GM19023 (cell line): ENCODE data around the gene DUSP7.
"Not testable (repeated sequence)": the region's sequence is repeated elsewhere in the genome, so short reads cannot be mapped to it uniquely, and the experiment has no call there.

ENCODE experiments used
- ATAC-seq: cut with Tn5 transposase; IDR thresholded peaks from one replicate; pipeline ENCODE4 v1.9.1; 2021; ENCODE audit warnings: mild to moderate bottlenecking, moderate library complexity; ENCODE audit not compliant: unreplicated experiment

DUSP7 gene

DNA sequence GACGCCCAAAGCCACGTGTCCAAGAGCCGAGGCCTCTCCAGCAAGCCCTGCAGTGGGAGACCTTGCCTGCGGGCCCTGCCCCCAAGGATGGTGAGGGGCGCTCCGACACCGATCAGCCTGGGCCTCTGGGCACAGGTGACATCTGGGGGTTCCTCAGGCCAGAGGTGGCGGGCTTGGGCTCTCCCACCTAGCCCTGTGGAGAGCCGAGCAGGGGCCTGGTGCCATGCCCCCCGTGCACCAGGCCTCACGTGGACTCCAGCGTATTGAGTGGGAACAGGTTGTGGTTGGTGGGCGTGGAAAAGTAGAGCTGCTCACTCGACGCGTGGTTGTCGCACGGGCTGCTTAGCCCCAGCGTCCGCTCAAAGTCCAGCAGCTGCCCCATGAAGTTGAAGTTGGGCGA, 5.8 kb downstream of the DUSP7 start:
- ATAC-seq = no peak

GRCh38 chr3:52049503-52049902, 6.9 kb downstream of the DUSP7 start:
- no peak for ATAC-seq

- no peak for ATAC-seq
These were observed 8.9 kb downstream of the DUSP7 start for GRCh38 chr3:52047295-52047960.

DNA sequence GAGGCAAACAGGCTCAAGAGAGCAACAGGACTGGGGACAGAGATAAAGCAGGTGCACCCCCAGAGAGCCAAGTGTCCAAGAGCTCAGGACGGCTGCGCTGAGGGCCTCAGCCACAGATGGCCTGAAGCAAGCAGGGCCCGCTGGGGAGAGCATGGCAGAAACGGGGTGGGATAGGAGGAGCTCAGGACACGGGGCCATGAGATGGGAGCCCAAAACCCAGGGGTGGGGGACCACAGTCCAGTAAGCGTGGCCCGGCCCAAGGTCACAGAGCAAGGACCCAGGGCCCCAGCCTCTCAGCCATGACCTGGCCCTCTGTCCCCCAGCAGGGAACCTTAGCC, 9.5 kb downstream of the DUSP7 start:
- no peak for ATAC-seq

GRCh38 chr3:52046186-52046901, 10.0 kb downstream of the DUSP7 start:
- no peak for ATAC-seq

DNA sequence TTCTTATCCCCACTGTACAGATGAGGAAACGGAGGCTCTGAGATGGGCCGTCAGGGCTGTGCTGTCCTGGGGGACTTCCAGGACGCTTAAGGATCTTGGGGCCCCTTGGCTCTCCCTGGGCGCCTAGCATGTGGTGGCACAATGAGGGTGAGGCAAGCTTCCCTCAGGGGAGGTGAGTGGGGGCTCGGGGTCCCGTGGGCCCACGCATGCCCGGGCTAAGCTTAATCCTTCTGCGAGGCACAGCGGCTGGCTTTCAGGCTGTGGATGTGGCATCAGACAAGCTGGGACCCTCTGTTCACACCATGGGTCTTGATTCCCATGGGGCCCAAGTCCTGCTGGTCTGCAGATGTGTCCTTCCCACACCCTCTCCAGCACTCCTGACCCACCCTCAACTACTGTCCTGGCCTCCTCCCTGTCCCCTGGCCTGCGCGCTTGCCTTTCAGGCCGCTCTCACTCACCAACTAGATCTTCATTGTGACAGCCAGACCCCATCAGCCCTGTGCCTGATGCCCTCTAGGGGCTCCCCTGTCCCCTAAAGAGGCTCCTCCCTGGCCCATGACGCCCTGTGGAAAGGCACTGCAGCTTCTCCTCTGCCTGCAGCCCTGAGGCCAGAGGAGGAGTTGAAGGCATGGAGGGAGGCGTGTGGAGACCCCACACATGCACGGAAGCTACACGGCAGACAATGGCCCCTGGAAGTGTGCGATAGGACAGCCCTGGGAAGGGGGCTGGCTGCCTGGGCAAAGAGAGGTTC, 11.3 kb downstream of the DUSP7 start:
- ATAC-seq = no peak

GRCh38 chr3:52043750-52044149, 12.6 kb downstream of the DUSP7 start:
- ATAC-seq = no peak

- ATAC-seq = not testable (repeated sequence)
These were observed 13.3 kb downstream of the DUSP7 start for GRCh38 chr3:52043039-52043438.

DNA sequence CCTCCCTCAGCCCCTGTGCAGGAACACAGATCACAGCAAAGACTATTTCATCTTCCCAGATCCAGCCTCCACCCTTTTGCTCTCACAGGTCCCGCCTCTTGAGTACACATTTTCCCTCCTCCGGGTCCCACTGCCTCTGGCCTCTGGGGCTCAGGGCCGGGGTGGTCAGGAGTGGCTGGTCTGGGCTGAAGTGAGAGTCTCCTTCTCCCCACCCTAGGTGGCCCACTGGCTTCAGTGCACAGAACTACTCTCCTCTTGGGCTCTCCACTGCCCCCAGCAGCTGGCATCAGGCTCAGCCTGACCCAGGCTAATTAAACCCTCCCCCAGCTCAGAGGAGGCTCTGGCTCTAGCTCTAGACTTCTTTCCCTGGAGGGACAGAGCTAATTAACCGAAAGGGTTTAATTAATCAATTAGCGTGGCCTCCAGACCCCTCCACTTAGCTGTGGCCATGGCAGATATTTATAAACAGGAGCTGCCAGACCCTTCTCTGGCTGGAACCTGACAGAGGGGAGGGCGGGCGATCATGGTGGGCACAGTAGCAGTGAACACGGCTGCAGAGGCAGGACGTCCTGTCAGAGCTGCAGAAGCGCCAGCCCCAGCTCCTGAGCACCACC, 15.1 kb downstream of the DUSP7 start:
- no peak for ATAC-seq

- ATAC-seq = no peak
These were observed 15.8 kb downstream of the DUSP7 start for GRCh38 chr3:52040600-52040999.

DNA sequence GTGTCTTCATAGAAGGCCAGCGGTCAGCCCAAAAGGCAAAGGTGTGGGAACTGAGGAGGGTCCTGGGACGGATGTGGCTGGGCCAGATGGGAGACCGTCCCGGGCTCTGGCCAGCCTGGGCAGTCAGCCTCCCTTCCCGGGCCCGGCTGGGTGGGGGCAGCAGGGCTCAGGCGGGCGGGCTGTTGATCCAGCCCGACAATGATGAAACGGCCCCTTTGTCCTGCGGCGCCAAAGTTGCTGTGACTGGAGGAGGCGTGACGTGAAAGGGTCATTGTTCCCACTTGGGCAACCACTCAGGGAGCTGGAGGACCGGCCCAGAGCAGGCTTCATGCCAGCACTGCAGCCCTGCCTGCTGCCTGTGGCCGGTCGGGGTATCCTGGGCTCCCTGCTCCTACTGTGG, 16.5 kb downstream of the DUSP7 start:
- no peak for ATAC-seq

DNA sequence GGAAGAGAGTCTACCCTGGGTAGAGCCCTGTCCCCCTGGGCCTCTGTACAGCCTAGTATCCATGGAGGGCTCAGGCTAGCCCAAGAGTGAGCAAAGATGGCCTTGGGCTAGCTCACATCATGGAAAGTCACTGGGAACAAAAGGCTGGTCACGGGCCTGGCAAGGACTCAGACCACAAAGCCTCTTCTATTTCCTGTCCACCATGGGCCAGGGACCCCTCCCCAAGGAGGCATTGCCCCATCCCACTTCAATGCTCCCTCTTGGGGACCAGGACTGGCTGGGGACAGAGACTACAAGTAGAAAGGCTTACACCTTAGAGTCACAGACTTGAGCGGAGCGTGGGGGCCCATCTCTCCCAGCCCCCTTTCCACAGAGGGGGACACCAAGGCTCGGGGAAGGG, 16.9 kb downstream of the DUSP7 start:
- ATAC-seq = no peak

DNA sequence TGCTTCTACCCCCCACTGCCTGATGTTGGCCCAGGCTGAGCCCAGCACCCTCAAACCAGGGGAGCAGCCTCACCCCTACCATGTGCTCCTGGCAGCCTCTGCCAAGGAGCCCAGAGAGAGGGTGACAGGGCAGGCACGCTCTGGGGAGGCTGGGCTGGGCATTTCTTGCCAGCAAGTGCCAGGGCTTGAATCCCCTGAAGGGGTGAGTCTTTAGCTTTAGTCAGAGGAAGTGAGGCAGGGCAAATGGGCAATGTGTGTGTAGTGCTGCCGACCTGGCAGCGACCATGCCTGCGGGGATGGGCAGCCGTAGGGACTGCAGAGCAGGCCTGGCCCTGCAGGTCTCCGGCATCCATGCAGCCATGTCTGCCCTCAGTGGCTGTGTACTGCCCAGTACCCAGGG, 18.1 kb downstream of the DUSP7 start:
- ATAC-seq = no peak

DNA sequence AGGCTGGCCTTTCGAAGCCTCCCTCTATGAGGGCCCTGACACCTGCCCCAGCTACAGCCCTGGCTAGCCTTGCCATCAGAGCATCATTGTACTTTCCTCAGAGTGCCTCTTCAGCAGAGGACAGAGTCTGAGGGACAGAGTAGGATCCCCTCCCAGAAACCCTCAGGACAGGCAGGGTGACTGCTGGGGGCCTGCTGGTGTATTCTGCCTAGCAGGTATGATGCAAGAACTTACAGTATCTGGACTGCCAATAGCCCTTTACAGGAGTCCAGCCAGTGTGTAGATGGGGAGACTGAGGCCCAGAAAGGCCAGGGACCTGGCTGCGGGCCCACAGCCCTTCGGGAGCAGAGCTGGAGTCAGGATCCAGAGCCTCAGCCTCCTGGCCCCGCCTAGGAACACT, 19.1 kb downstream of the DUSP7 start:
- no peak for ATAC-seq

DNA sequence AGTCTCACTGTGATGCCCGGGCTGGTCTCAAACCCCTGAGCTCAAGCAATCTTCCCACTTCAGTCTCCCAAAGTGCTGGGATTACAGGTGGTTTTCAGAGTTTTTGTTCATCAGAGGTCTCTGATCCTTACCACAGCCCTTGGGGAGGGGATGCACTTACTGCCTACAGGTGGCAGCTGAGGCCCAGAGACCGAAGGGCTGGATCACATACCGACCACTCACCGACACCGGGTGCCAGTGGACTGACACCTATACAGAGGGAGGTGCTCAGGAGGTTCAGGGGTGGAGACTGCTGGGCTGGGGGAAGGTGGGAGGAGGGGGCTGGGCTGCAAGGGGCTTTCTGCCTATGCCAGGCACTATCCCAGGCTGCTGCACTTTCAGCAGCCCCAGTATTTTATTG, 19.5 kb downstream of the DUSP7 start:
- ATAC-seq = no peak

DNA sequence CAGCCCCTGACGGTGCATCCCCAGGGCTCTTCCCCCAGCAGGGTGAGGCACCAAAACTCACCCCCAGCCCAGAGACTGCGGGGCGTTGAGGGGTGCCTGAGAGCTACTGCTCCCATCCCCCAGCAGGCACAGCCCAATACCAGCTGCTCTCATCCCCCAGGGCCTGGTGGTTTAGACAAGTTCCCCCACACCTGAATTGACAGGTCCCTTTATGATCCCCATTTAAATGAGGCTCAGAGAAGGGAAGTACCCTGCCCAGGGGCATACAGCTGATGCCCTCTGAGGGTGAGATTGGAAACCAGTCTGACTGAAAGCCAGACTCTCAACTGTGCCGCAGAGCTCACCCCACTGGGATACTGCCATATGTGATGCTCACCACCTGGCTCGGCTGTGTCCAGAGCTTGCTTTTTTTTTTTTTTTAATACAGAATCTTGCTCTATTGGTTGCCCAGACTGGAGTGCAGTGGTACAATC, 20.1 kb downstream of the DUSP7 start:
- ATAC-seq = peak; percentile 68

DNA sequence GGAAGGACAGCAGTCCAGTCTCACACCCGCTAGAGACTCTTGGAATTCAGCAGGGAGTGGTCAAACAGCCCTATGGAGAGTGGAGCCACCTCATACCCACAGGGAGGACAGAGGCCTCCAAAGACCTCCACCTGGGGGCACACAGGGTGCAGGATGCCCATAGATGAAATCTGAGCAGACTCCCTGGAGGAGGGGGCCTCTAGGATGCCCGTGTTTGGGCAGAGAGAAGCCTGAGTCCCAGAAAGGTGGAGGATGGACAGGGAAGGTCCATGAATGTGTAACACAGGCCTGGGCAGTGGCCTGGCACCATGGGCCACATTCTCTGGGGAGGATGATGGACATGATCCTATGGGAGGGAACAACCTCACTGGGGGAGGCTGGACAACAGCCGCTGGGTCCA, 21.7 kb downstream of the DUSP7 start:
- no peak for ATAC-seq

DNA sequence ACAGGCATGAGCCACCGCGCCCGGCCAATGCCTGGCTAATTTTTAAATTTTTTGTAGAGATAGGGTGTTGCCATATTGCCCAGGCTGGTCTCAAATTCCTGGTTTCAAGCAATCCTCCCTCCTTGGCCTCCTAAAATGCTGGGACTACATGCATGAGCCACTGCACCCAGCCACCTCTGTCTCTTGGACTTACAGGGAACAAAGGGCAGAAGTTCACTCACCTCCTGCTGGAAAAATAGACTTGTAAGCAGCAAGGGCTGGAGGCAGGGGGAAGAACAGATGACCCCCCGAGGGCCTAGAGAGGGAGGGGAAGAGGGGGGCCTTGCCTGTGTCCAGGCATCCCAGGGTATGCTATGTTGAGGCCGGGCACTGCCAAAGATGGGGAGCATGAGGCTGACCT, 22.2 kb downstream of the DUSP7 start:
- ATAC-seq = no peak

- ATAC-seq = not testable (repeated sequence)
These were observed 22.6 kb downstream of the DUSP7 start for GRCh38 chr3:52033748-52034147.

DNA sequence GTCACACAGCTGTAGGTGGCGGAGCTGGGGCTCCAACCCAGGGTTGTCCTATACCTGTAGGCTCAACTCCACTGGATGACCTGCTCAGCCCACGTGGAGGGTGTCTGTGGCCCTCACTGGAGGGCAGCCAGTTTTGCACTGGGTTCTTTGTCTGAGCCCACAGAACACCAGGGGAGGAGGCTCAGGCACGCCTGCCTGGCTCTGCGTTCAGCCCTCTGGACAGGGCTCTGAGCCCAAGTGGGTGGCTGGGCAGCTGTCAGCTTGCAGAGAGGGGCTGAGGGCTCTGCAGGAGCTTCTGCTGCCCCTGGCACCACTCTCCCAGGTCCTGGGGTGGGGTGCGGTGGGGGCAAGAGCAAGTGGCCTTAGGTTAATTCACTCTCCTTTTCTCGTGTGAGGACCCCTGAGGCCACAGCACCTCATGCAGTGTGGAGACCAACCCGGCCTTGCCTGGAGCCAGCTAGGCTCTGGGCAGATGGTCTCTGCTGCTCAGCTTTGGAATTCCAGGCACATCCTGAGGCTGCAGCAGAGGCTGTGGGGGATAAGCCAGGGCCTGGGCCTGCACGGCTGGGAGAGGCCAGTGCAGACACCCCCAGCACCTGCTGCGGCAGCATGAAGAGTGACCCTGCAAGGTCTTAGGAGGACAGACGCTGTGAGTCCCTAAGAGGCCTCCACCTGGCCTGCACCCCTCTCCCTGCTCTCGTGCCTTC, 23.5 kb downstream of the DUSP7 start:
- no peak for ATAC-seq

- ATAC-seq = no peak
These were observed 24.5 kb downstream of the DUSP7 start for GRCh38 chr3:52031896-52032295.
